GM18909 (cell line): ENCODE measurements around the gene SMARCD1.
"Not testable (repeated sequence)": the region's sequence is repeated elsewhere in the genome, so short reads cannot be mapped to it uniquely, and the experiment has no call there.

ENCODE experiments used
- ATAC-seq: cut with Tn5 transposase; IDR thresholded peaks from one replicate; pipeline ENCODE4 v1.9.1; 2021; ENCODE audit warnings: mild to moderate bottlenecking; ENCODE audit not compliant: unreplicated experiment, poor library complexity

Gene SMARCD1

DNA sequence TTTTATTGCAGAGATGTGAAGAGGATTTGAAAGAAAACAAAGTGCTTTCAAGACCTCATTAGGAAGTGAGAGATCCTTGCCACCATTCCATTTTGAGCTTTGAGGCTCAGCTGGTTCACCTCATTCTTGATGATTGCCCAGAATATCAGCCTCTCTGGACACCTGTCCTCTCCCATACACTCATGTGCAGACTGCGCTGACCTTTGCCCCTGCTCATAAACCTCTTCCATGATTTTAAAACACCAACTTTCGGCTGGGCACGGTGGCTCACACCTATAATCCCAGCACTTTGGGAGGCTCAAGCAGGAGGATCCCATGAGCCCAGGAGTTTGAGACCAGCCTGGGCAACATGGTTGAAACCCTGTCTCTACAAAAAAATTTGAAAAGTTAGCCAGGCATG is 35.8 kb downstream of the SMARCD1 start:
- ATAC-seq, result no peak

DNA sequence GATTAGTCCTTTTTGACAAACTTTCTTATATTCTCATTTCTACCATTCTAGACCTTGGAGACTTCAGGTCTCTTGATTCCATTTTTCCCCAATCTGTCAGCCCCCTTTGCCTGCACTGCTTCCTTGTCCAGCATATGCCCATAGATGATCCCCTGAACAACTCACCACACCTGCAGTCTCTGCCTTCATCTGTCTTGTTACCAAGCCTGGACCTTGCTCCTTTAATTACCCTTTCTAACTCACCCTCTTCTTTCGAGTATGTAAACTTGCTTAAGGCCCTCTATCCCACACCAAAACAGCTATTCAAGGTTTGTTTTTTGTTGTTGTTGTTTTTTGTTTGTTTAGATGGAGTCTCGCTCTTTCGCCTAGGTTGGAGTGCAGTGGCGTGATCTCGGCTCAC is 36.5 kb downstream of the SMARCD1 start:
- ATAC-seq, result no peak

DNA sequence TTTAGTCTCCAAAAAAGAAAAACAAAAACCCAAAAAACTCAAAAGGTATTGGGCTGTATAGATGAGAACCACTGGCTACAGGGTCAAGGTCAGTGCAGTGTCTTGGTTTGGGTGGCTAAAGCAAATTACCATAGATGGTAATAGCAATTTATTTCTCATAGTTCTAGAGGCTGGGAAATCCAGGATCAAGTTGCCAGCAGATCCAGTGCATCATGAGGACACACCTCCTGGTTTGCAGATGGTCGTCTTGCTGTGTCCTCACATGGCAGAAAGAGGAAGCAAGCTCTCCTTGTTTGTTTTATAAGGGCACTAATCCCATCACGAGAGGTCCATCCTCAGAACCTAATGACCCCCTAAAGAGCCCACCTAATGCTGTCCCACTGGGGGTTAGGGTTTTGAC is 38.1 kb downstream of the SMARCD1 start:
- ATAC-seq, result no peak

DNA sequence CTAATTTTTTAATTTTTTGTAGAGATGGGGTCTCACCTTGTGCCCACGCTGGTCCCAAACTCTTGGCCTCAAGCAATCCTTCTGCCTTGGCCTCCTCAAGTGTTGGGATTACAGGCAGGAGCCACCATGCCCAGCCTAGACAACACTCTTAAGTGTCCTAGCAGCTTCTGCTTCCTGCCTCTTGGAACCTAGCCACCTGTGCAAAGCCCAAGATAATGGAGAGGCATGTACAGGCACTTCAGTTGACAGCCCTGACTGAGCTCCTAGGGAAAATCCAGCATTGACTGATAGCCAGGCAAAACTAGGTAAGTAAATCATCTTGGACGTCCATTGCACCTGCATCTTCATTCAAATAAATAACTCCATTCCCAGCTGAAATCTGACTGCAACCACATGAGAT is 42.4 kb downstream of the SMARCD1 start:
- no peak for ATAC-seq

DNA sequence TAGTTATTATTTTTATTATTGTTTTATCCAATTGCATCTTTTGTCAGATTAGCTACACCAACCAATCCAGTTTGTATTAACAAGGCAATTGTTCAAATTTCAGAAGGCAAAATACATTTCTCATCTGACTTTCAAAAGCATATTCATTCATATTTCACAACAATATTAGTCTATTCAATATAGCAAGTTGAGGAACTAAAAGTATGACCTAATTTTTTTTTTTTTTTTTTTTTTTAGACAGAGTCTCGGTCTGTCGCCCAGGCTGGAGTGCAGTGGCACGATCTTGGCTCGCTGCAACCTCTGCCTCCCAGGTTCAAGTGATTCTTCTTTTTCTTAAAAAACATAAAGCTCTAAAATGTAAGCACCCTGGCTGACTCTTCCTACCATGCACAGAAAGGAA is 44.1 kb downstream of the SMARCD1 start:
- ATAC-seq, result no peak

DNA sequence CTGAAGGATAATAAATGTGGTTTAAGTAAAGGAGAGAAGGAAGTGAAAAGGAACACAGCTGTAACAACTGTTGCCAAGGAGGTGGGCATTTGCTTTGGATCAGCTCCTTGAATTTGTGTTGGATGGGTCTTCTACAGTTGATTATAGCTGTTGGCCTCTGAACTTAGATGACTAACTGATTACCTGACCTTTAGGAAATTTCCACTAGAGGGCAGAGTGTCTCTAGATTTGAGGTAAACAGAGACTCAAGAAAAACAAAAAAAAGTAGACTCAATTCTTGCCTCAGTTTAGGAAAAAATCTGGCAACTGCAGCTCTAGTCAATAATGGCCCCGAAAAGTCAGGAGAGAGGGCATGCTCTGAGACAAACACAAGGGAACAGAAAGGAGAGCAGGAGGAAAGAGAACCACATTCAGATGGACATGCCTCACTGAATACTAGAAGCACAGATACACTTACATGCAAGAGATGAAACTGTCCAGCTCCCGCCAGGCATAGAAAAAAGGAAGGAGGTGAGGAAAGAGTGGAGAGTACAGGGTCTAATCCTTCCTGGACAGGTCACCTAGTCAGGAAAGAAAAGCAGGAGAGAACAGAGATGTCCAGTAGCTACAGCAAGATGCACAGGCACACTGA is 47.5 kb downstream of the SMARCD1 start:
- ATAC-seq, result no peak

DNA sequence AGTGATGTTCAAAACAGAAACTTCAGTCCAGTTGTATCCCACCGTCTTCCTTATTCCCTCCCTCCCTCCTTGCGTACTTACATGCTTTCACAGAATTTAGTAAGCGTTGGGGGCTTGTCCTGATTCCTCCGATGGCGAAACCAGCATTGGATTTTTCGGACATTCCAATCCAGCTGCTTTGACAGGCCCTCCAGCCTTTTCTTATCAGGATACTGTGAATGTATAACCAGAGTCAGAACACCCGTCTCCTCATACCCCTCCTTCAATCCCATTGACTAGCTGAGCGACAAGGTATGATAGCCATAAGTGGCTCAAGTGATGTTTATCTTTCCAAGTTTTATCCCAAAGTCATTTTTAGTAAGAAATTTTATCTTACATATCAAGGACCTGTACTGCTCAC is 57.9 kb downstream of the SMARCD1 start:
- no peak for ATAC-seq

DNA sequence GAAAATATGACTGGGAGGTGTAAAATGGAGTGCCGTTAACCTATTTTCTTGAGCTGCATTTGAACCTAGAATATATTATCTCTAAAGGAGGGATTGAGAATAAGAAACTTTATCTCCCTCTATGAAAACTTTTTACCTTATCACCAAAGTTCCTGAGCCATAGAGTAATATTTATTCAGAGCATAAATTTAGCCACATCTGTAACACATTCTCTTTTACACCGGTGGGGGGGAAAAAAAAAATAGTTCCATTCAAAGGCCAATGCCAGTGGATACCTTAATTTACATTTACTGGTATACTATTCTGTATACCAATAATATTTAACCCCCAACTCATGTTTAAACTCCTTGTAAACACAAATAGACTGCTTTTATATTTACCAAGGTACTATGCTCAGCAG is 60.3 kb downstream of the SMARCD1 start:
- no peak for ATAC-seq

DNA sequence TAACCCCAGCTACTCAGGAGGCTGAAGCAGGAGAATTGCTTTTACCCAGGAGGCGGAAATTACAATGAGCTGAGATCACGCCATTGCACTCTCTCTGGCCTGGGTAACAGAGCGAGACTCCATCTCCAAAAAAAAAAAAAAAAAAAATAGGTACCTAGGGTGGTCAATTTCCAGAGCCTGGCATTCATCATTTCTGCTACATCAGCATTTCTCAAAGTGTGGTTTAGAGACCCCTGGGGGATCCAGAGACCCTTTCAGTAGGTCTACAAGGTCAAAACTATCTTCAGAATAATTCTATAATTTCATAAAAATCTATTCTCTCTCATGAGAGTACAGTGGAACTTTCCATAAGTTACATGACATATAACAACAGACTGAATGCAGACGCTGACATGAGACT is 62.1 kb downstream of the SMARCD1 start:
- ATAC-seq, result no peak

DNA sequence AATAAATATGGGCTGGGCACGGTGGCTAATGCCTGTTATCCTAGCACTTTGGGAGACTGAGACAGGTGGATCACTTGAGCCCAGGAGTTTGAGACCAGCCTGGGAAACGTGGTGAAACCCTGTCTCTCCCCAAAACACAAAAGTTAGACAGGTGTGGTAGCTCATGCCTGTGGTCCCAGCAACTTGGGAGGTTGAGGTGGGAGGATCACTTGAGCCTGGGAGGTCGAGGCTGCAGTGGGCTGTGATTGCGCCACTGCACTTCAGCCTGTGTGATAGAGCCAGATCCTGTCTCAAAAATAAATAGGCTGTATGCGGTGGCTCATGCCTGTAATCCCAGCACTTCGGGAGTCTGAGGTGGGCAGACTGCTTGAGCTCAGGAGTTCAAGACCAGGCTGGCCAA is 62.9 kb downstream of the SMARCD1 start:
- ATAC-seq, result not testable (repeated sequence)

DNA sequence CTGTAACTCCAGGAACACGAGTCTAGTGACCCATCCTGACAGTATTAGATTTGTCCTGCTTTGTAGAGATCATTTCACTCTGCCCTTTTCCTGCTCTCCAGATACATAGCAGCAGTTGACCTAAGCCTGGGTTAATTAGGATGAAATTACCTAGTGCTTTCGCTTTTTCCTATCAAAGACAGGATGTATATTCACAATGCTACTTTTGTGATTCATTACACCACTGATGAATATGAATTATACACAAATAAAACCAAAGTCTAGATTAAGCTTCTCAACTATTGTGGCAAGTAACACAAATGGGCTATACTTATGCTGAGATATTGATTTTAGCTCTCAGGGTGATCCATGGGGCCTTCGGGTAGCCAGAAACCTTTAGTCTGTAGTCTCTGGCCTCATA is 64.2 kb downstream of the SMARCD1 start:
- ATAC-seq, result no peak
